Liver (tissue), 9 donors: ENCODE results near the gene UBXN6. TPM values are rescaled to one million over a fixed set of nuclear protein-coding genes. Genes with fewer than 3 reads are reported as not detected.

ENCODE experiments used
- DNase-seq: peaks from one replicate; pipeline ENCODE4 v3.0.0-alpha.2; 2017; ENCODE audit warnings: low spot score
- H3K27ac ChIP-seq, 2 donors: one replicate each; pipeline ENCODE4 v1.7.0; 2013; ENCODE audit warnings: inconsistent platforms in 2 of 2, low read length in 2 of 2, control low read depth in 1 of 2, low read depth in 1 of 2, mild to moderate bottlenecking in 1 of 2
- H3K27me3 ChIP-seq, 4 donors: one replicate each; pipeline versions ENCODE4 v1.6.1 to v1.7.0; 2013; ENCODE audit warnings: low read length in 3 of 4, inconsistent platforms in 1 of 4, mild to moderate bottlenecking in 1 of 4, moderate library complexity in 1 of 4; ENCODE audit not compliant: control insufficient read depth in 4 of 4, insufficient read depth in 4 of 4
- H3K36me3 ChIP-seq, 4 donors: one replicate each; pipeline versions ENCODE4 v1.6.1 to v1.7.0; 2013; ENCODE audit warnings: low read length in 3 of 4, mild to moderate bottlenecking in 3 of 4, low read depth in 1 of 4, moderate library complexity in 1 of 4; ENCODE audit not compliant: control insufficient read depth in 4 of 4, insufficient read depth in 3 of 4
- H3K4me1 ChIP-seq, 4 donors: one replicate each; pipeline versions ENCODE4 v1.6.1 to v1.7.0; 2013; ENCODE audit warnings: low read length in 3 of 4, mild to moderate bottlenecking in 3 of 4, moderate library complexity in 1 of 4; ENCODE audit not compliant: control insufficient read depth in 4 of 4, insufficient read depth in 4 of 4
- H3K4me3 ChIP-seq, 3 donors: one replicate each; pipeline versions ENCODE4 v1.6.1 to v1.7.0; 2013; ENCODE audit warnings: low read length in 3 of 3, control low read depth in 1 of 3, low read depth in 1 of 3, mild to moderate bottlenecking in 1 of 3
- H3K9ac ChIP-seq, 2 donors: one replicate each; pipeline ENCODE4 v1.7.0; 2013; ENCODE audit warnings: low read length in 2 of 2, mild to moderate bottlenecking in 2 of 2, moderate library complexity in 2 of 2, control low read depth in 1 of 2, low read depth in 1 of 2
- H3K9me3 ChIP-seq, 4 donors: one replicate each; pipeline versions ENCODE4 v1.6.1 to v1.7.0; 2013; ENCODE audit warnings: low read length in 3 of 4; ENCODE audit not compliant: control insufficient read depth in 4 of 4
- CTCF ChIP-seq: fragments of 150-350 bp; IDR thresholded peaks from 2 replicates; pipeline ENCODE4 v1.5.1; 2017; ENCODE audit warnings: improper control_type of control experiment, low read depth, low read length; ENCODE audit not compliant: missing input control
- EGR1 ChIP-seq, 2 donors: IDR thresholded peaks; 2 replicates each; pipeline ENCODE4 v1.6.1; 2016 to 2018; ENCODE audit warnings: antibody characterized with exemption in 2 of 2, low read depth in 2 of 2
- FOXA1 ChIP-seq: IDR thresholded peaks from 2 replicates; pipeline ENCODE4 v1.6.1; 2016; ENCODE audit warnings: antibody characterized with exemption
- FOXA2 ChIP-seq: IDR thresholded peaks from 2 replicates; pipeline ENCODE4 v1.6.1; 2016; ENCODE audit warnings: antibody characterized with exemption
- GABPA ChIP-seq, 2 donors: IDR thresholded peaks in 1 of 2; conservative IDR thresholded peaks in 1 of 2; 2 replicates each; pipeline ENCODE4 v1.6.1; 2016; ENCODE audit warnings: antibody characterized with exemption in 2 of 2, mild to moderate bottlenecking in 1 of 2, moderate library complexity in 1 of 2
- HNF4A ChIP-seq, 2 donors: conservative IDR thresholded peaks; 2 replicates each; pipeline ENCODE4 v1.6.1; 2016; ENCODE audit warnings: antibody characterized with exemption in 2 of 2, mild to moderate bottlenecking in 2 of 2
- HNF4G ChIP-seq: IDR thresholded peaks from 2 replicates; pipeline ENCODE4 v1.6.1; 2016; ENCODE audit warnings: antibody characterized with exemption
- JUND ChIP-seq, 2 donors: IDR thresholded peaks; 2 replicates each; pipeline ENCODE4 v1.6.1; 2016; ENCODE audit warnings: antibody characterized with exemption in 2 of 2
- NR2F2 ChIP-seq: IDR thresholded peaks from 2 replicates; pipeline ENCODE4 v1.6.1; 2016; ENCODE audit warnings: antibody characterized with exemption
- RAD21 ChIP-seq, 2 donors: IDR thresholded peaks; 2 replicates each; pipeline ENCODE4 v1.6.1; 2016; ENCODE audit warnings: antibody characterized with exemption in 2 of 2, mild to moderate bottlenecking in 2 of 2
- REST ChIP-seq: IDR thresholded peaks from 2 replicates; pipeline ENCODE4 v1.6.1; 2016; ENCODE audit warnings: antibody characterized with exemption, mild to moderate bottlenecking
- RXRA ChIP-seq, 2 donors: IDR thresholded peaks; 2 replicates each; pipeline ENCODE4 v1.6.1; 2017 to 2018; ENCODE audit warnings: antibody characterized with exemption in 2 of 2, mild to moderate bottlenecking in 1 of 2
- SP1 ChIP-seq: IDR thresholded peaks from 2 replicates; pipeline ENCODE4 v1.6.1; 2018; ENCODE audit warnings: antibody characterized with exemption, mild to moderate bottlenecking
- TAF1 ChIP-seq: conservative IDR thresholded peaks from 2 replicates; pipeline ENCODE4 v1.6.1; 2016; ENCODE audit warnings: antibody characterized with exemption, mild to moderate bottlenecking
- YY1 ChIP-seq: IDR thresholded peaks from 2 replicates; pipeline ENCODE4 v1.6.1; 2016; ENCODE audit warnings: antibody characterized with exemption, mild to moderate bottlenecking
- ZBTB33 ChIP-seq: IDR thresholded peaks from 2 replicates; pipeline ENCODE4 v1.6.1; 2016; ENCODE audit warnings: antibody characterized with exemption
- WGBS: extraction: QIAGEN DNeasy Blood & Tissue Kit; methylation state at CpG from one replicate; pipeline ENCODE4 v1.1.7; 2013; 5-methylcytosine and 5-hydroxymethylcytosine counted together
- polyA plus RNA-seq, 2 donors: library from polyadenylated mRNA; stranded (reverse) in 1 of 2; unstranded in 1 of 2; fragments of 200-250 nt in 1 of 2; fragments of >200 nt in 1 of 2; fragmentation: Nextera tagmentation in 1 of 2; extraction: Ambion mirVana in 1 of 2; gene quantifications; one replicate each; pipeline versions ENCODE4 v1.2.1 to v1.2.3, GENCODE V29; 2013 to 2015
- total RNA-seq, 2 donors: library from RNA; depleted of rRNA; stranded (reverse); fragments of >200 nt; gene quantifications; one replicate each; pipeline ENCODE4 v1.2.3, GENCODE V29; 2014
- TF ChIP-seq, protein P1 (sequence below): IDR thresholded peaks from 2 replicates; pipeline ENCODE4 v1.6.1; 2016; ENCODE audit warnings: antibody characterized with exemption
- TF ChIP-seq, protein P2 (sequence below): IDR thresholded peaks from 2 replicates; pipeline ENCODE4 v1.6.1; 2016; ENCODE audit warnings: antibody characterized with exemption
- donor health status: healthy.
- donor health status: healthy.
- donor health status: healthy.
- donor health status: healthy.
- donor health status: healthy.

UBXN6 gene
- total and polyA plus RNA-seq, 4 donors: 33.0 to 92.3 (median 54.0) TPM

DNA sequence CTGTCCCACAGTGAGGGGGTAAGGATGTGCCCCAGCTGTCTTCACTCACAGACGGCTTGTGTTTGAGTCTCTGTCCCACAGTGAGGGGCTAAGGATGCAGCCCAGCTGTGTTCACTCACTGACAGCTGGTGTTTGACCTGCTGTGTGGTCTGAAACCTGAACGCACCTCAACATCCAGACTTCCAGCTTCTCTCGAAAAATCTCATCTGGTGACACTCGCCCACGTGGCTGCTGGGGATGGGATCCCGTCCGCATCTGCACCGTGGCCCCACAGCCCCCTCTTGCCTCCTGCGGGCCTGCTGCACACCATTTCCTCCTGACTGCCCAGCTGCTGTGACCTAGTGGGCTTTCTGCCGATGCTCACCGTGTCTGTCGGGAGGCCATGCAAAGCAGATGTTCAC is 27.8 kb downstream of the UBXN6 start:
- Histone ChIP-seq H3K9me3 (no peaks in the 10 kb centered on the region), H3K4me1 (no peaks in the 10 kb centered on the region), H3K27ac (no peak overlapping the region), H3K9ac (no peak overlapping the region), H3K27me3 (no peaks in the 10 kb centered on the region), H3K36me3 (peaks cover 0 to 9% (median 0%) of the 10 kb centered on the region in 4 donors), H3K4me3 (no peak overlapping the region)
- TF ChIP-seq, protein P1, sequence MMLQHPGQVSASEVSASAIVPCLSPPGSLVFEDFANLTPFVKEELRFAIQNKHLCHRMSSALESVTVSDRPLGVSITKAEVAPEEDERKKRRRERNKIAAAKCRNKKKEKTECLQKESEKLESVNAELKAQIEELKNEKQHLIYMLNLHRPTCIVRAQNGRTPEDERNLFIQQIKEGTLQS: no peak
- TF ChIP-seq FOXA2 (no peak), RAD21 (IDR thresholded peaks at IDR 0.05) (no peak), JUND (IDR thresholded peaks at IDR 0.05) (no peak), HNF4A (conservative IDR thresholded peaks at IDR 0.05) (no peak), REST (no peak), RXRA (IDR thresholded peaks at IDR 0.05) (no peak), HNF4G (no peak), NR2F2 (no peak), EGR1 (IDR thresholded peaks at IDR 0.05; ENCODE audit: low read depth in 2 of 2) (no peak)
- TF ChIP-seq, protein P2, sequence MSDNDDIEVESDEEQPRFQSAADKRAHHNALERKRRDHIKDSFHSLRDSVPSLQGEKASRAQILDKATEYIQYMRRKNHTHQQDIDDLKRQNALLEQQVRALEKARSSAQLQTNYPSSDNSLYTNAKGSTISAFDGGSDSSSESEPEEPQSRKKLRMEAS: no peak
- WGBS: 94% methylated on average over 12 of the region's 12 CpGs
- no peak for DNase-seq

- peaks cover 0 to 5% (median 0%) of the 10 kb centered on the region in 4 donors for H3K36me3 ChIP-seq
- TF ChIP-seq REST: no peak
- TF ChIP-seq HNF4A (conservative IDR thresholded peaks at IDR 0.05): no peak
- no peak for TF ChIP-seq NR2F2
- TF ChIP-seq FOXA1: no peak
- TF ChIP-seq YY1: no peak
- TF ChIP-seq FOXA2: no peak
- TF ChIP-seq GABPA (IDR thresholded peaks at IDR 0.05 in 1 of 2, conservative IDR thresholded peaks at IDR 0.05 in 1 of 2): no peak
- no peak for TF ChIP-seq RXRA (IDR thresholded peaks at IDR 0.05)
- TF ChIP-seq, protein P1: no peak
- no peak for TF ChIP-seq HNF4G
- no peak for TF ChIP-seq TAF1
- TF ChIP-seq CTCF: no peak
- TF ChIP-seq RAD21 (IDR thresholded peaks at IDR 0.05): no peak
- TF ChIP-seq JUND (IDR thresholded peaks at IDR 0.05): no peak
- TF ChIP-seq, protein P2: no peak
- TF ChIP-seq SP1: no peak
- TF ChIP-seq ZBTB33: no peak
- no peak for TF ChIP-seq EGR1 (IDR thresholded peaks at IDR 0.05; ENCODE audit: low read depth in 2 of 2)
- no peak for DNase-seq
- no peaks in the 10 kb centered on the region for H3K9me3 ChIP-seq
- H3K4me1 ChIP-seq: no peaks in the 10 kb centered on the region
- H3K27ac ChIP-seq: no peak overlapping the region
- no peak overlapping the region for H3K9ac ChIP-seq
- 96% methylated on average over 16 of the region's 16 CpGs for WGBS
- H3K27me3 ChIP-seq: no peaks in the 10 kb centered on the region
- H3K4me3 ChIP-seq: no peak overlapping the region
Measured at GRCh38 chr19:4429256-4429655, 28.3 kb downstream of the UBXN6 start.
